KMS-11 (cell line): ENCODE results near the gene ARHGAP31.
"Not testable (repeated sequence)": the region's sequence is repeated elsewhere in the genome, so short reads cannot be mapped to it uniquely, and the experiment has no call there.

Experiments used
- H2AFZ ChIP-seq: fragments of 200-600 bp; sonication (generic); 2 replicates; pipeline ENCODE4 v1.6.1; 2016; ENCODE audit warnings: antibody characterized with exemption, mixed run types, low read depth
- H3K27ac ChIP-seq: fragments of 200-600 bp; sonication (generic); 2 replicates; pipeline ENCODE4 v1.6.1; 2016; ENCODE audit warnings: mild to moderate bottlenecking, mixed run types
- H3K27me3 ChIP-seq: fragments of 200-600 bp; sonication (generic); 2 replicates; pipeline ENCODE4 v1.6.1; 2017; ENCODE audit warnings: mild to moderate bottlenecking, low read depth, mixed run types, moderate library complexity; ENCODE audit not compliant: insufficient read depth
- H3K36me3 ChIP-seq: fragments of 200-600 bp; sonication (generic); 2 replicates; pipeline ENCODE4 v1.6.1; 2017; ENCODE audit warnings: mild to moderate bottlenecking, mixed run types; ENCODE audit not compliant: insufficient read depth
- H3K4me1 ChIP-seq: fragments of 200-600 bp; sonication (generic); 2 replicates; pipeline ENCODE4 v1.6.1; 2016; ENCODE audit warnings: mild to moderate bottlenecking, low read depth, mixed run types; ENCODE audit not compliant: poor library complexity, severe bottlenecking
- H3K4me2 ChIP-seq: fragments of 200-600 bp; sonication (generic); 2 replicates; pipeline ENCODE4 v1.7.0; 2016; ENCODE audit warnings: mild to moderate bottlenecking, mixed run types
- H3K4me3 ChIP-seq: fragments of 200-600 bp; sonication (generic); IDR thresholded peaks from 2 replicates; pipeline ENCODE4 v1.6.1; 2017; ENCODE audit warnings: low read depth, low read length, mixed read lengths; ENCODE audit not compliant: insufficient read depth
- H3K79me2 ChIP-seq: fragments of 200-600 bp; sonication (generic); 2 replicates; pipeline ENCODE4 v1.6.1; 2016; ENCODE audit warnings: low read depth, mixed run types; ENCODE audit not compliant: insufficient read depth
- H3K9ac ChIP-seq: fragments of 200-600 bp; sonication (generic); 2 replicates; pipeline ENCODE4 v1.6.1; 2016; ENCODE audit warnings: mild to moderate bottlenecking, mixed run types
- H4K20me1 ChIP-seq: fragments of 200-600 bp; sonication (generic); 2 replicates; pipeline ENCODE4 v1.6.1; 2016; ENCODE audit warnings: mild to moderate bottlenecking, mixed run types; ENCODE audit not compliant: insufficient read depth
- CTCF ChIP-seq: fragments of 200-600 bp; sonication (generic); conservative IDR thresholded peaks from 2 replicates; pipeline ENCODE4 v1.6.1; 2017; ENCODE audit warnings: low read depth, mild to moderate bottlenecking, antibody characterized with exemption, low read length, moderate library complexity, mixed read lengths

The ARHGAP31 gene

DNA sequence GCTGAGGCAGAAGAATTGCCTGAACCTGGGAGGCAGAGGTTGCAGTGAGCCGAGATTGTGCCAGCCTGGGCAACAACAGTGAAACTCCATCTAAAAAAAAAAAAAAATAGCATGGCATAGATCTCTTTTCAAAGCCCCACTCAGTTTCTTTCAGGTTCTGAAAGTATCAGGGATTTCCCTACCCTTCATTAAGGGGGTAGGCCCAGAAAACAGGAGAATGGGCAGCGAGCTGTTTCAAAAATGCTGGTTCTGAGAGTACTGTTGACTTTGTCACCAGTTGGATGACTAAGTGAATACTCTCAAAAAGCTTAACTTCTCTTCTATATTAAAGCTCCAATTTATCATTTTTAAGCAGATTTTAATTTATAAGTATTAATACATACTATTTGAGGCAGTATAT, 72.8 kb downstream of the ARHGAP31 start:
- H3K4me3 ChIP-seq, result no peak overlapping the region
- H3K4me1 ChIP-seq, result no peaks in the 10 kb centered on the region
- no peak overlapping the region for H3K9ac ChIP-seq
- no peaks in the 10 kb centered on the region for H4K20me1 ChIP-seq
- no peaks in the 10 kb centered on the region for H3K79me2 ChIP-seq
- H3K36me3 ChIP-seq, result no peaks in the 10 kb centered on the region
- H3K4me2 ChIP-seq, result no peak overlapping the region
- no peak overlapping the region for H2AFZ ChIP-seq
- H3K27me3 ChIP-seq, result no peaks in the 10 kb centered on the region
- H3K27ac ChIP-seq, result no peak overlapping the region
- TF ChIP-seq CTCF, result no peak

DNA sequence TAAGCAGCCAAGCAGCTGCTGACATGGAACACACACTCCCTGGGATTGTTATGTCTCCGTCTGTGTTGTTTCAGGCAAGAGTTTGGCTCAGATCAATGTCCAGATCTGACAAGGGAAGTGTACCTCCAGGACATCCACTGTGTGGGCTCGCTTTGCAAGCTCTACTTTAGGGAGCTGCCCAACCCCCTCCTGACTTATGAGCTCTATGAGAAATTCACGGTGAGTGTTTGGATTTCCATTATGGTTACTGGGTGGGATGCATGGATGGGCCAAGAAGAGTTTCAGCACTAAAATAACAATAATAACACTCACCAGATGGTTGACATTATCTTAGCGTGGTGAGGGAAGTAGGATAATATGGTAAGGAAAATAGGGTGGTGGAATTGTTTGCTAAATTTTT, 74.1 kb downstream of the ARHGAP31 start:
- H3K36me3 ChIP-seq, result no peaks in the 10 kb centered on the region
- H3K79me2 ChIP-seq, result no peaks in the 10 kb centered on the region
- no peak overlapping the region for H3K4me2 ChIP-seq
- no peak overlapping the region for H2AFZ ChIP-seq
- H3K4me1 ChIP-seq, result no peaks in the 10 kb centered on the region
- H4K20me1 ChIP-seq, result no peaks in the 10 kb centered on the region
- no peak for TF ChIP-seq CTCF
- no peaks in the 10 kb centered on the region for H3K27me3 ChIP-seq
- H3K4me3 ChIP-seq, result no peak overlapping the region
- H3K27ac ChIP-seq, result no peak overlapping the region
- no peak overlapping the region for H3K9ac ChIP-seq

- H3K4me1 ChIP-seq, H3K27me3 ChIP-seq, H3K79me2 ChIP-seq, H3K9ac ChIP-seq, H2AFZ ChIP-seq, H4K20me1 ChIP-seq, H3K4me2 ChIP-seq, H3K4me3 ChIP-seq, H3K36me3 ChIP-seq, H3K27ac ChIP-seq: not testable (repeated sequence)
Observed at GRCh38 chr3:119371786-119372185, 77.6 kb downstream of the ARHGAP31 start.

DNA sequence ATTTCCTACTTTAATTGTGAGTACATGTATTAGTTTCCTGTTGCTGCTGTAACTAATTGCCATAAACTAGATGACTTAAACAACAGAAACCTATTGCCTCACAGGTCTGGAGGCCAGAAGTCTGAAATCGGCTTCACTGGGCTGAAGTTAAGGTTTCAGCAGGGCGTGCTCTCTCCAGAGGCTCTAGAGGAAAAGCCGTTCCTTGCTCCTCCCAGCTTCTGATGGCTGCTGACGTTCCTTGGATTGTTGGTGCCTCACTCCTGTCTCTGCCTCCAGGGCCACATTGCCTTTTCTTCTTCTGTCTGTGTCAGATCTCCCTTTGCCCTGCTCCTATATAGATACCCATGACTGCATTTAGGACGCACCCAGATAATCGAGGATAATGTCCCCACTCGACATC, 80.9 kb downstream of the ARHGAP31 start:
- H3K27ac ChIP-seq, result no peak overlapping the region
- H3K36me3 ChIP-seq, result no peaks in the 10 kb centered on the region
- H2AFZ ChIP-seq, result no peak overlapping the region
- no peaks in the 10 kb centered on the region for H3K27me3 ChIP-seq
- no peak for TF ChIP-seq CTCF
- no peaks in the 10 kb centered on the region for H3K4me1 ChIP-seq
- no peak overlapping the region for H3K4me3 ChIP-seq
- H3K4me2 ChIP-seq, result no peak overlapping the region
- no peaks in the 10 kb centered on the region for H4K20me1 ChIP-seq
- H3K9ac ChIP-seq, result no peak overlapping the region
- no peaks in the 10 kb centered on the region for H3K79me2 ChIP-seq

DNA sequence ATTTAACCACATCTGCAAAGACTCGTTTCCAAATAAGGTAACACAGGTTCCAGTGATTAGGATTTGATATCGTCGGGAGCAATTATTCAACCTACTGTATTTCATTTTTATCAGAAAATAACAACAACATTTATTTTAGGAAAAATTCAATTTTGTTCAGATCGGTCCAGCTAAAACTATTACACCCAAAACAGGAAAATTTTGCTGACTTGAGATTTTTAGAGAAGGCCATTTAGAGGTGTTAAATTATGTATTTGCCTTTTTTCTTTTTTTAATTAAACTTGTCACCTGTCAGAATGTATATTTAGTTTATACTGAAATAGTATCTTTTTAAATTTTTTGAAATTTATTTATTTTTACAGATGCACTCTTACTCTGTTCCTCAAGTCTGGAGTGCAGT, 81.3 kb downstream of the ARHGAP31 start:
- no peak overlapping the region for H3K9ac ChIP-seq
- H3K4me1 ChIP-seq, result no peaks in the 10 kb centered on the region
- H4K20me1 ChIP-seq, result no peaks in the 10 kb centered on the region
- no peak for TF ChIP-seq CTCF
- no peak overlapping the region for H3K4me2 ChIP-seq
- H3K27me3 ChIP-seq, result no peaks in the 10 kb centered on the region
- no peaks in the 10 kb centered on the region for H3K36me3 ChIP-seq
- no peak overlapping the region for H3K4me3 ChIP-seq
- no peaks in the 10 kb centered on the region for H3K79me2 ChIP-seq
- H2AFZ ChIP-seq, result no peak overlapping the region
- no peak overlapping the region for H3K27ac ChIP-seq
